AG20443 (cell line): Measurements from ENCODE around the gene PNLIPRP3.

Experiments used
- DNase-seq: peaks from one replicate; pipeline ENCODE4 v3.0.0; 2012; ENCODE audit warnings: low spot score, mixed read lengths

Gene PNLIPRP3

DNA sequence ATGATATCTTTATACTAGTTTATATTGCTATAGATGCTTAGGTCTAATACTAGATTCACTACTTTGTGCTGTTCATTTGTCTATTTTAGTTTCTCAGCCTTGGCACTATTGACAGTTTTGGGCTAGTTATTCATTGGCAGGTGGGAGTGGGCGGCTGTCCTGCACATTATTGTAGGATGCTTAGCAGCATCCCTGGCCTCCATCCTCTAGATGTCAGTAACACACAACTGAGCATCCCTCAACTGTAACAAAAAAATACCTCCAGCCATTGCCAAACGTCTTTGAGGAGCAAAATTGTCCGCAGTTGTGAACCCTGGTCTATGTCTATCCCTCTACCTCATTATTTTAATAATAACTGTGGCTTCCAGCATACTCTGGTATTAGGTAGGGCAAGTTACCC, 83.7 kb downstream of the PNLIPRP3 start:
- no peak for DNase-seq

- DNase-seq: peak; percentile 49
These were observed 94.0 kb downstream of the PNLIPRP3 start for GRCh38 chr10:116521424-116522290.

GRCh38 chr10:116522803-116523381, 95.2 kb downstream of the PNLIPRP3 start:
- no peak for DNase-seq

DNA sequence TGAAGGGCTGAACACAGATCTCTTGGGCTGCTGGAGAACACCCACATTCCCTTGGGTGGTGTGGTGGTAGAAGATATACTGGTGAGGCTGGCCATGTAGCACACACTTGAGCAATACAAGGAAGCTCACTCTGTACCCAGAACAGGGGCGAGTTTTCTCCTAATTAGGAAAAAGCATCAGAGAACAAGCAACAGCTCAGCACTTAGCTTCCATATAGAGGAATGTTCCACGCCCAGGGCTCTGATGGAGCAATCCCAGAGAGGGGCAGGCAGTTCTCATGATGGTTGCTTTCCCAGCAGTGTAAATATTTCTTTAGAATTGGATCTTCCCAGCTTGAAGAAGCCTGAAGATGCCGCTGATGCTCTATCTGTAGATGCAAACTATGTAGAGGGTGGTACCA, 97.1 kb downstream of the PNLIPRP3 start:
- no peak for DNase-seq

DNA sequence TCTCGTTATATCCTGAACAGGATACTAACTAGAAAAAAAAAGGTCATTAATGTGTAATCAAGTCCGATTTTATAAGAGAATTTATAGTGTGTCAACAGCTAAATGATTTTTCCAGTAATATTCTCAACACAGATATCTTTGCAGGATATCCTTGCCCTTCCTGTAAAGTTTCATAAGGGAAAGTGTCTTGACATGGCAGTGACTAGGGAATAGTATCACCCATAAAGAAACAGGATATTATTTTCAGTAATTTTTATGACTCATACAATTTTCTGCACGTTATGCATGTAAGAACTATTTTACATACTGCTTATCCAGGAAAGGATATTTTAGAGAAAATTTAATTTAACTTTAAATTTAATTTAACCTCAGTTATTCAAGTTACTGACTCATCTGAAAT, 98.6 kb downstream of the PNLIPRP3 start:
- no peak for DNase-seq
